GM23248 (cell line): ENCODE measurements around the gene CASR. TPM values are rescaled to one million over a fixed set of nuclear protein-coding genes. Genes with fewer than 3 reads are reported as not detected.
A peak's percentile ranks its signal among the peaks of the same experiment; 100 is the strongest.

ENCODE experiments used
- DNase-seq: peaks from one replicate; pipeline ENCODE4 v3.0.0-alpha.2; 2015
- H2AFZ ChIP-seq: fragments of 200-600 bp; sonication (generic); 2 replicates; pipeline ENCODE4 v1.6.1; 2016; ENCODE audit warnings: antibody characterized with exemption
- H3F3A ChIP-seq: fragments of 200-600 bp; sonication (generic); 2 replicates; pipeline ENCODE4 v1.6.1; 2016; ENCODE audit warnings: mild to moderate bottlenecking, antibody characterized with exemption, mixed run types; ENCODE audit not compliant: insufficient read depth
- H3K27ac ChIP-seq: fragments of 200-600 bp; sonication (generic); 2 replicates; pipeline ENCODE4 v1.5.1; 2016; ENCODE audit warnings: mild to moderate bottlenecking
- H3K27me3 ChIP-seq: fragments of 200-600 bp; sonication (generic); replicated peaks from 2 replicates; pipeline ENCODE4 v1.6.1; 2016; ENCODE audit warnings: mild to moderate bottlenecking; ENCODE audit not compliant: insufficient read depth
- H3K36me3 ChIP-seq: fragments of 200-600 bp; sonication (generic); 2 replicates; pipeline ENCODE4 v1.6.1; 2016; ENCODE audit warnings: low read depth, mild to moderate bottlenecking
- H3K4me1 ChIP-seq: fragments of 200-600 bp; sonication (generic); 2 replicates; pipeline ENCODE4 v1.6.1; 2016; ENCODE audit warnings: mild to moderate bottlenecking; ENCODE audit not compliant: insufficient read depth
- H3K4me2 ChIP-seq: fragments of 200-600 bp; sonication (generic); one replicate; pipeline ENCODE4 v1.6.1; 2016; ENCODE audit warnings: mild to moderate bottlenecking; ENCODE audit not compliant: unreplicated experiment
- H3K4me3 ChIP-seq: fragments of 200-600 bp; sonication (generic); 2 replicates; pipeline ENCODE4 v1.5.1; 2016; ENCODE audit warnings: mild to moderate bottlenecking
- H3K79me2 ChIP-seq: fragments of 200-600 bp; sonication (generic); 2 replicates; pipeline ENCODE4 v1.6.1; 2016; ENCODE audit warnings: mild to moderate bottlenecking; ENCODE audit not compliant: insufficient read depth
- H3K9ac ChIP-seq: fragments of 200-600 bp; sonication (generic); 2 replicates; pipeline ENCODE4 v1.6.1; 2016; ENCODE audit warnings: mild to moderate bottlenecking
- H3K9me2 ChIP-seq: fragments of 200-600 bp; sonication (generic); 2 replicates; pipeline ENCODE4 v1.6.1; 2016; ENCODE audit warnings: mixed run types, mild to moderate bottlenecking, moderate library complexity; ENCODE audit not compliant: insufficient read depth
- H3K9me3 ChIP-seq: fragments of 200-600 bp; sonication (generic); one replicate; pipeline ENCODE4 v1.6.1; 2017; ENCODE audit warnings: low read depth
- H4K20me1 ChIP-seq: fragments of 200-600 bp; sonication (generic); 2 replicates; pipeline ENCODE4 v1.6.0; 2016; ENCODE audit not compliant: insufficient read depth
- EZH2 ChIP-seq: fragments of 200-600 bp; sonication (generic); IDR thresholded peaks from 2 replicates; pipeline ENCODE4 v1.6.1; 2018; ENCODE audit warnings: antibody characterized with exemption, mild to moderate bottlenecking; ENCODE audit not compliant: insufficient read depth, poor library complexity, severe bottlenecking
- EZH2phosphoT487 ChIP-seq: fragments of 200-600 bp; sonication (generic); IDR thresholded peaks from 2 replicates; pipeline ENCODE4 v1.6.1; 2018; ENCODE audit warnings: antibody characterized with exemption, moderate library complexity, mild to moderate bottlenecking, low read depth; ENCODE audit not compliant: insufficient read depth
- WGBS, 2 experiments: methylation state at CpG; one replicate each; pipeline ENCODE4 v1.1.6; 2015 to 2017; ENCODE audit warnings: low lambda C conversion rate in 2 of 2, low coverage in 1 of 2; ENCODE audit errors: missing lambda C conversion rate in 2 of 2; 5-methylcytosine and 5-hydroxymethylcytosine counted together
- in situ Hi-C: fragments of 300-500 bp; cut with MboI; formaldehyde crosslinking; loops from 2 replicates; pipeline ENCODE4 v1.15.0; 2020
- polyA plus RNA-seq: library from polyadenylated mRNA; unstranded; fragments of >200 nt; fragmentation: Nextera tagmentation; extraction: Ambion mirVana; gene quantifications from 2 replicates; pipeline ENCODE4 v1.2.1, GENCODE V29; 2016
- total RNA-seq: library from RNA; depleted of rRNA; stranded (reverse); fragments of >200 nt; shearing (Covaris generic); gene quantifications from 2 replicates; pipeline ENCODE4 v1.2.3, GENCODE V29; 2014

Gene CASR
- total and polyA plus RNA-seq, 2 experiments from 2014 or later: not detected

DNA sequence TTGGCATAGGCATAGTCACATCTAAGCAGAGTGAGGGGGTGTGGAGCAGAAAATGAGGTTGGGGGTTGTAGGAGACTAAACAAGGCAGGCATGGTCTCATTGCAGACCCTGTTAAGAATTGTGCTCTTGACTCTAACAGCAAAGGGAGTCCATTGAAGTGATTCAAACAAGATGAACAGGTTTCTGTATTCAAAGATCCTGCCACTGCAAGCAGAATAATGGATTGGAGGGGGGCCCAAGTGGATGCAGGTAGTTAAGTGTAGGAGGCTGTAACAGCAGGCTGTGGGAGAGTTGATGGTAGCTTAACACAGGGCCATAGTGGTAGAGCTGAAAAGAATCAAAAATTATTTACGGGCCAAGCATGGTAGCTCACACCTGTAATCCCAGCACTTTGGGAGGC lies 34.4 kb downstream of the CASR start:
- no peaks in the 10 kb centered on the region for H3K9me3 ChIP-seq
- H2AFZ ChIP-seq: no peak overlapping the region
- H3K36me3 ChIP-seq: no peaks in the 10 kb centered on the region
- no peak overlapping the region for H3K4me2 ChIP-seq
- H3K4me1 ChIP-seq: no peaks in the 10 kb centered on the region
- TF ChIP-seq EZH2phosphoT487 (no peak), EZH2 (no peak)
- H3F3A ChIP-seq: no peaks in the 10 kb centered on the region
- no peaks in the 10 kb centered on the region for H3K9me2 ChIP-seq
- WGBS, 2 experiments: 55 to 67% methylated on average over 1 of the region's 1 CpG
- H3K4me3 ChIP-seq: no peak overlapping the region
- no peaks in the 10 kb centered on the region for H3K79me2 ChIP-seq
- no peak for DNase-seq
- in situ Hi-C loops: no loop called here
- H3K27ac ChIP-seq: no peak overlapping the region
- H3K9ac ChIP-seq: no peak overlapping the region
- H3K27me3 ChIP-seq: 0 out of 2 replicates have a peak, but pooled peaks cover 2% of the 10 kb centered on the region
- H4K20me1 ChIP-seq: no peaks in the 10 kb centered on the region

DNA sequence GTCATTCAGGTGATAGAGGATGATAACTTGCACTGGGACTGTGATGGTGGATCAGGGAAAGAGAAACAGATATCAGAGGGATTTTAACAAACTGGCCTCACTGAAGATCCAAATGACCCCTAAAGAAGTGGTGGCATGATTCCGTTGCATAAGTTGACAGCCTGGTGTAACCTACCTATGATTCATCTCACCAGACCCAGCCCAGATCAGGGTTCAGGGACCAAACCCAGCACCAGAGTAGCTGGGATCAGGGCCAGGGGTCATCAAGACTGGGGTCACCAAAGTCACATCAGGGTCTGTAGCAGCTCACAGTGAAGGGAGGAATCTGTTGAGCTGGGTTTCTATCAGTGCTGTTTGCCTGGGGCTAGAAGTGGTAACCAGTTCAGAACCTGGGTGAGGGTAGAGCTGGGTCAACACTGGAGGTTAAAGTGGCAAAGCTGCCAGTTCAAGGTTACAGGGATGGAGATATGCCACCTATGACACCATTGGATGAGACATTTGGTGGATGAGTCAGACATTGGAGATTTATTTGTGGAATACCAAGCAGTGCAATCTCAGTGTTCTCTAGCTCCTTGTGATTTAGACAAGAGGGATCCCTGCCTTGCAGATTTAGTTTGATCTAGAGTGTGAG lies 35.9 kb downstream of the CASR start:
- no peaks in the 10 kb centered on the region for H3F3A ChIP-seq
- in situ Hi-C loops: no loop called here
- H3K27ac ChIP-seq: no peak overlapping the region
- no peak overlapping the region for H3K4me2 ChIP-seq
- no peaks in the 10 kb centered on the region for H3K27me3 ChIP-seq
- H3K9me2 ChIP-seq: no peaks in the 10 kb centered on the region
- no peak for TF ChIP-seq EZH2
- no peak for TF ChIP-seq EZH2phosphoT487
- WGBS, 2 experiments: 45 to 53% methylated on average over 1 of the region's 1 CpG
- DNase-seq: peak; percentile 2
- H3K79me2 ChIP-seq: no peaks in the 10 kb centered on the region
- no peaks in the 10 kb centered on the region for H4K20me1 ChIP-seq
- no peaks in the 10 kb centered on the region for H3K9me3 ChIP-seq
- H3K9ac ChIP-seq: no peak overlapping the region
- no peak overlapping the region for H2AFZ ChIP-seq
- no peaks in the 10 kb centered on the region for H3K36me3 ChIP-seq
- H3K4me1 ChIP-seq: no peaks in the 10 kb centered on the region
- no peak overlapping the region for H3K4me3 ChIP-seq

DNA sequence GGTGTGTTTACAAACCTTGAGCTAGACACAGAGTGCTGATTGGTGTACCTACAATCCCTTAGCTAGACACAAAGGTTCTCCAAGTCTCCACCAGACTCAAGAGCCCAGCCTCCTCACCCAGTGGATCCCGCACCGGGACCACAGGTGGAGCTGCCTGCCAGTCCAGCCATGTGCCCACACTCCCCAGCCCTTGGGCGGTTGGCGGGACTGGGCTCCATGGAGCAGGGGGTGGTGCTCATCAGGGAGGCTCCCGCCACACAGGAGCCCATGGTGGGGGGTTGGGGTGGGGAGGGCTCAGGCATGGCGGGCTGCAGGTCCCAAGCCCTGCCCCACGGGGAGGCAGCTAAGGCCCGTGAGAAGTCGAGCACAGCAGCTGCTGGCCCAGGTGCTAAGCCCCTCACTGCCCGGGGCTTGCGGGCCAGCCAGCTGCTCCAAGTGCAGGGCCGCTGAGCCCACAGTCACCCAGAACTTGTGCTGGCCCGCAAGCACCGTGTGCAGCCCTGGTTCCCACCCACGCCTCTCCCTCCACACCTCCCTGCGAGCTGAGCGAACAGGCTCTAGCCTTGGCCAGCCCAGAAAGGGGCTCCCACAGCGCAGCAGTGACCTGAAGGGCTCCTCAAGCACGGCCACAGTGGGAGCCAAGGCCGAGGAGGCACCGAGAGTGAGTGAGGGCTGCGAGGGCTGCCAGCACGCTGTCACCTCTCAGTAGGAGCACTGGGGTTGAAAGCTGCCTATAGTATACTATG lies 43.7 kb downstream of the CASR start:
- H3F3A ChIP-seq: no peaks in the 10 kb centered on the region
- in situ Hi-C loops: no loop called here
- no peaks in the 10 kb centered on the region for H3K4me1 ChIP-seq
- H3K9me3 ChIP-seq: no peaks in the 10 kb centered on the region
- no peak overlapping the region for H3K4me2 ChIP-seq
- H3K9ac ChIP-seq: no peak overlapping the region
- no peaks in the 10 kb centered on the region for H3K9me2 ChIP-seq
- TF ChIP-seq EZH2phosphoT487: no peak
- no peak for TF ChIP-seq EZH2
- no peak for DNase-seq
- no peak overlapping the region for H3K4me3 ChIP-seq
- no peak overlapping the region for H2AFZ ChIP-seq
- H3K27ac ChIP-seq: no peak overlapping the region
- 57 to 58% methylated on average over 14 to 23 of the region's 23 CpGs for WGBS, 2 experiments
- peaks cover 7% of the 10 kb centered on the region; the same call in 1 of the 2 replicates for H3K27me3 ChIP-seq
- no peaks in the 10 kb centered on the region for H3K36me3 ChIP-seq
- no peaks in the 10 kb centered on the region for H3K79me2 ChIP-seq
- H4K20me1 ChIP-seq: no peaks in the 10 kb centered on the region

DNA sequence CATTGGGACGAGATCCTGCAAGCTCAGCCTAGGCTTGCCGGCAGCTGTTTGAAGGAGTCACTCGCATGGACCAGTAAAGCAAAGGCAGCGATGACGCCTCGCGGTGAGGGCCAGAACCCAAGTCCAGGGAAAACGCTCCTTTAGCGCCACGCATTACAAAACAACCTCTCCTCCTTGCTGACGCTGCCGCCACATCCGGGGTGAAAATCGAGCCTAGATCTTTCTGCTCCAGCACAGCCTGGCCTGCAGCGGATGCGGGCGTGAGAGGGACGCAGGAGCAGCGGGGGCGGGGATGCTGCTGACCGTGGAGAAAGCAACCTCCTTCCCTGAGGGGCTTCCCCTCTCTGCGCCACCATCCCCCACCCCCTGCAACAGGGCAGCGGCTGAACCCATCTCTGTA lies 46.7 kb downstream of the CASR start:
- Histone ChIP-seq H3K9me2 (no peaks in the 10 kb centered on the region), H3K79me2 (no peaks in the 10 kb centered on the region), H3F3A (no peaks in the 10 kb centered on the region), H2AFZ (no peak overlapping the region), H3K27ac (no peak overlapping the region), H3K4me3 (no peak overlapping the region), H4K20me1 (no peaks in the 10 kb centered on the region), H3K9ac (no peak overlapping the region), H3K4me1 (no peaks in the 10 kb centered on the region), H3K27me3 (peaks cover 14% of the 10 kb centered on the region; the same call in 1 of the 2 replicates), H3K36me3 (no peaks in the 10 kb centered on the region), H3K9me3 (no peaks in the 10 kb centered on the region), H3K4me2 (no peak overlapping the region)
- no peak for DNase-seq
- TF ChIP-seq EZH2phosphoT487 (no peak), EZH2 (no peak)
- in situ Hi-C loops: no loop called here
- WGBS, 2 experiments: 33 to 37% methylated on average over 21 to 22 of the region's 23 CpGs
